HEK293 (cell line): ENCODE data around the gene DBX1.

ENCODE experiments used
- EGR2 ChIP-seq: fragments of 450-650 bp; formaldehyde crosslinking; IDR thresholded peaks from 2 replicates; pipeline ENCODE4 v1.5.1; 2016; ENCODE audit warnings: low read depth, missing biosample characterization, missing genetic modification characterization
- ZSCAN18 ChIP-seq: fragments of 450-650 bp; formaldehyde crosslinking; IDR thresholded peaks from 2 replicates; pipeline ENCODE4 v1.5.1; 2016; ENCODE audit warnings: missing biosample characterization, missing genetic modification characterization
- TF ChIP-seq, protein P1 (sequence below): fragments of 450-650 bp; formaldehyde crosslinking; IDR thresholded peaks from 2 replicates; pipeline ENCODE4 v1.5.1; 2016; ENCODE audit warnings: missing biosample characterization, missing genetic modification characterization

DNA sequence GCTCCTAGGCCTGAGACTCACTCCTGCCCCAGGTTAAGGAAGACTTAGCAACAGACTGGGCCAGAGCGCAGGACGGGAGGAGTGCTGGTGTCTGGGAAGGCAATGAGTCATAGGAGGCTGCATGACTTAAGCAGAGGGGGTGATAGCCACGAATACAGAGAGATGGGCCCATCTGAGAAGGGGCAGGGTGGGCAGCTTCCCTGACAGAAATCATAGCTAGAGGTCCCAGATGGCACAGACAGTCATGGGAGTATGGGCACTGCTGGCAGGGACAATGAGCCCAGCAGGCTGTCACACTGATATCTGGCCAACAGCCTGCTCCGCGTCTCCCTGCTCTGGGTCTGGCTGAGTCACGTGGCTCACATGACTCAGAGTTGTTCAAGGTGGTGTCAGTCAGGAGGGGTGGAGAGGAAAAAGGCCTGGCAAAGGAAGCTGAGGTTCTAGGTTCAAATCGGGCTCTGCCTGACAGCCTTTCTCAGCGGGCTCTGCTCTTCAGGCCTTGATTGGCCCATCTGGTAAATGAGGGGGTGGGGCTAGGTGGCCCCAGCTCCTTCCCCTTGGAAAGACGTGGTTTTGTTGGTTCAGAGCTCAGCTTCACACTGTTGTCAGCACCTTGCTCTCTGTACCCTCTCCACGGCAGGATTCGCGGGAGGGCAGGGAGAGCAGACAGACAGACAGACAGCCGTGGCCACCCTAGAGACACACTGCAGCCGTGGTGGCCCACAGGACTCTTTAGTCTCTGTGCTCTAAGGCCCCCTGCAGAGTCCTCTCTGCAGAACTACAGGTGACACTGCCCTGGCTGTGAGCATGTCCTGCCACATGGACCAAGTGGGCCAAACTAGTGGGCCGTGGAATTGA, 47.8 kb downstream of the DBX1 start:
- no peak for TF ChIP-seq EGR2
- TF ChIP-seq ZSCAN18 (tag by site-specific recombination) = no peak
- TF ChIP-seq, protein P1, sequence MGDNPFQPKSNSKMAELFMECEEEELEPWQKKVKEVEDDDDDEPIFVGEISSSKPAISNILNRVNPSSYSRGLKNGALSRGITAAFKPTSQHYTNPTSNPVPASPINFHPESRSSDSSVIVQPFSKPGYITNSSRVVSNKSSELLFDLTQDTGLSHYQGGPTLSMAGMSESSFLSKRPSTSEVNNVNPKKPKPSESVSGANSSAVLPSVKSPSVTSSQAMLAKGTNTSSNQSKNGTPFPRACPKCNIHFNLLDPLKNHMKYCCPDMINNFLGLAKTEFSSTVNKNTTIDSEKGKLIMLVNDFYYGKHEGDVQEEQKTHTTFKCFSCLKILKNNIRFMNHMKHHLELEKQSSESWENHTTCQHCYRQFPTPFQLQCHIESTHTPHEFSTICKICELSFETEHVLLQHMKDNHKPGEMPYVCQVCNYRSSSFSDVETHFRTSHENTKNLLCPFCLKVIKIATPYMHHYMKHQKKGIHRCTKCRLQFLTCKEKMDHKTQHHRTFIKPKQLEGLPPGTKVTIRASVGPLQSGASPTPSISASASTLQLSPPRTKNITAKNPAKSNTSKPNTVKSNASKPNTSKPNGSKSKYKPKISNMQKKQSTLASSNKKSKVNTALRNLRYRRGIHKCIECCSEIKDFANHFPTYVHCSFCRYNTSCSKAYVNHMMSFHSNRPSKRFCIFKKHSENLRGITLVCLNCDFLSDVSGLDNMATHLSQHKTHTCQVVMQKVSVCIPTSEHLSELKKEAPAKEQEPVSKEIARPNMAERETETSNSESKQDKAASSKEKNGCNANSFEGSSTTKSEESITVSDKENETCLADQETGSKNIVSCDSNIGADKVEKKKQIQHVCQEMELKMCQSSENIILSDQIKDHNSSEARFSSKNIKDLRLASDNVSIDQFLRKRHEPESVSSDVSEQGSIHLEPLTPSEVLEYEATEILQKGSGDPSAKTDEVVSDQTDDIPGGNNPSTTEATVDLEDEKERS (tag by site-specific recombination) = no peak
